ENCODE results near the gene CTDSP2.
"Not testable (repeated sequence)": the region's sequence is repeated elsewhere in the genome, so short reads cannot be mapped to it uniquely, and the experiment has no call there.

CTDSP2 gene

DNA sequence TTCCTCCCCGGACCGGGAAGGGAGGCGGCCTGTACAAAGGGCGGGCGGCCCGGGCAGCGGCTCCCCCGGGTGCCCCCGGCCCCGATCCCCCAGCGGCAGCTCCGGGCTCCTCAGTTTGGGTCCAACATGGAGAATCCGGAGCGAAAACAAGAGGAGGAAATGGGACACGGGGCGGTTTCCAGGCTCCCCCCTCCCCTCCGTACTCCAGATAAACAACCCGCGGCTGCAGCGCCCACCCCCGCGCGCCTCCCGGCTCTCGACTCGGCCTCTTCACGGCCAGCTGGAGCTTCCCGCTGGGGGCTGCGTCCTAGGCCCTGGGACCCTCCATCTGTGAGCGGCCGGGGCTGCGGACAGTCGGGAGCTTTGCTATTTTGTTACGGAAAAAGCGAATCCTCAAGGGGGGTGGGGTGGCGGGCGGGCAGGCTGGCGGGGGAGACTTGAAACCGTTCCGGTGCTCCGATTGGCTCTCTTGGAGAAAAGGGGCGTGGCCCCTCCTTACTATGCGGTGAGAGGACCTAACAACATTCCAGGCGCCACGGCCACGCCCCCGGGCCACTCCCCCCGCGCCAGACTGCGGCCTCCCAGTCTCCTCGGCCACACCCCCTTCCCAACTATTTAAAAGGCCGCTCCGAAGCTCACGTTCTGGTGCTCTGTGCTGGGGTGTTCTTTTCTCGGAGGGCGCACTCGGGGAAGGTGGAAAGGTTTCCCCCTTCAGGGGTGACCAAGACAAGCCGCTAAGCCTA, at the start of gene CTDSP2:
Gene CTDSP2, minus strand, starts transcription at position 153 of the 743 bp plus-strand sequence. CDS start 294 bp downstream, outside the sequence.
- peak; percentile 96 to 98 for DNase-seq

DNA sequence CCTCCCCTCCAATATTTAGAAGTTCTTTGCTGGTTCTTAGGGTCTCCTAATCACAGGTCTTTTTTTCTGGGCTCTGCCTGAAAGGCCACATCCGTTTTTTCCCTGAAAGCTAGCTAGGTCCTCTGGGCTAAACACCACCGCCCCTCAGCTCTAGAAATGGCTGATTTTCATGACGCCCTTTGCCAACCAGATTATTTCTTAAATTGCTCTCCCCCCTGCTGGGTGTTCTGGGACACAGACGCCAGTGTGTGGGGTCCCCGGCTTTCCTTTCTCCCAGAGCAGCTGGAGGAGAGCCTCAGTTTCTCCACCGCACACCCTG, 49.5 kb upstream of the CTDSP2 start:
- DNase-seq = no peak

DNA sequence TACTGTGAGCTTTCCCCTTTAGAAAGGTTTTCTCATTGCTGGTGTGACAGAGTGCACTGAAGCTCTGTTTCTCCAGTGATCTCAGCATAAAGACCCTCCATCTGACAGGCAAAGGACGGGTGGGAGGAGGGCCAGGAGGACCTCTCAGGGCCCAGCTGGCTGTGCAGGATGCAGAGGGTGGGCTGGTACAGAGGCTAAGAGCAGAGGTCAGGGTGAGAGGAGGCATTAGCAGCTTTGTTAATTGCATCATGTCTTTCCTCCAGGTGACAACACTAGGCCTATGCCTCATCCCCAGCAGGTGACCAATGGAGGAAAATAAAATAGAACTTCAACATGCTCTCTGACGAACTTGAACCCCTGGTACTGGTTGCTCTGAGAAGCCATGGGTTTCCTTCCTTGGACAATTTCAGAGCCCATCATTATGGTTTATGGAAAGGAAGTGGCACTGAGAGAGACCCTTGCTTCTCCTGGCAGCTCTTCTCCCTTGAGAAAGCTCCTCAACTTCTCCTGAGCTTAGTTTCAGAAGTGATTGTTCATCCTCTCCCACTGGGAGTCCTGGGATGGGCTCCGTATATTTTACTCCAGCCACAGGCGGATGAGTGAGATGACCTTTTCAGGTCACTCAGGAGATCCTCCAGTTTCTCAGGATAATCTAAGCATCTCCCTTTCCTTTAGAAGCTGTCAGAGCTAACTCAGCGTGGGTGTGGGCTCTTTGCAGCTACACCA, 49.0 kb upstream of the CTDSP2 start:
- DNase-seq = no peak

DNA sequence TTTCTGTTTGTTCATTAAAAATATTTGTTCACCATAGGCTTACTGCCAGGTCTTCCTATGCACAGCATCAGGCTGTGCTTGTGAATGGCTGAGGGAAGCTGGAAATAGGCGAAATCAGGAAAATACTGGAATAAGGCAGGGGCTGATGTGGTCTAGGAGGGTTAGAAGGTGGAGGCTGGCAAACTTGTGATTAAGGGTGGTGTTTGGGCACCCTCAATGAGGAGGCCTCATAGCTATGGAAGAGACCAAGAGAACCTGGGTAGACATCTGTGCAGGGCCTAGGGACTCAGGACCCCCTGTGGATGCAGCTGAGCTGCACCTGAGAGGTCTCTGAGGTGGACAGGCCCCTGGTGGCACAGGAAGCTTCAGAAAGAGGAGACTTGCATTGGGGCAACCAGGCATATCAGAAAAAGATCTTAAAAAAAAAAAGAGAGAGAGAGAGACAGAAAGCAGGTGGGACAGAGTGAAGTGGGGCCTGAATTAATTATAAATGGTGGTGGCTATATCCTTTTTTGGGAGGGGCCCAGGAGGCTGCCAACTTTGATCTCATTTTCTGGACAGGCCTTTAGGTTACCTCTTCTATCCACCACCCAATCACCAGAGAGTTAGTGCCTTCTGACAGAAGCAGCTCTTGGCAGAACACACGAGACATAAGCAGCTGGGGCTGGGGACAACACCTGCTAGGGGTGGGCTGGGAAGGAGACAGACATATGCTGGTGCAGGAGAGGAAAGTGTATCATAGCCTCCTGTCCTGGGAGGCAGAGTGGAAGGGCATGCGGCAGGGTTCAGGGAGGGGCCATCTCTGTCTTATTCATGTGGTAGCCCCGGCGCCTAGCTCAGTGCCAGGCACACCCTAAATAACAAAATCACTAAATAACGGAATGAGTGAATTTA, 48.1 kb upstream of the CTDSP2 start:
- DNase-seq = no peak

DNA sequence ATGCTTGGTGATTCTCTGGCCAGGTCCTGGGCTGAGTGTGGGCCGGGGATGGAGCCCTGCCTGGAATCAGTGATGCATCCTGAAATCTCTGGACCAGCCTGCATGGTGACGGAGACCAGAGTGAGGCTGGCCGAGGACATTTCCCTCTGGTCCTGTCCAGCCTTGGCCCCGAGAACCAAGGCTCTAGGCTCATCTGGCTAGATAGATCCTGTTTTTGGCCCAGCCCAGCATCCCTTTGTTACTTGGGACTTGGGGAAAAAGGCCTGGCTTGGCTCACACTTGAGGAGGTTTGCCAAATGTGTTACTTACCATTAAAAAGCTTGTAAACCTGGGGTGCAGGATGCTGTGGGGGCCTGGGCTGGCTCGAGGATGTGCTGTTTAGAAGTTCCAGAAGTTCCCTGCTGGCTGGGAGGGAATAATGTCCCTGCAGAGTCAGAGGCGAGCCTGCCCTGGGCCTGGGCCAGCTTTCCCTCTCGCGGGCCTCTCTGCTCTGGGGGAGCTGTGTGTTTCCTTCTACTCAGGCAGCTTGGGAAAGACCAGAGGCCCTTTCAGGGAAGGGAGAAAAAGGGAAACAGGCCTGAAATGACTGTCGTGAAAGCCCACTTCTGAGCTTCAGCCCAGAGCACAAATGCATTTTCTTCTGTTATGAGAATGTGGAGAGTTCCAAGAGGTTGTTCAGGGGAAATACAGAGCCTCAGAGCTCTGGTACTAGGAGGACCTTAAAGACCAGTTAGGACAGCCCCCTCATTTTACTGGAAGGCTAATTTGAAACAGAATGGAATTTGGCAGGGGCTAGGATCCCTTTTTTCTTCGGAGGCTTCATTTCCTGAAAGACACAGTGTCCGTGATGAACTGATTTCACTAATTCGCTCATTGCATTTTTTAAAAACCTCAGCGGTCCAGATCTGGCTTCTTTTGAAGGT, 47.2 kb upstream of the CTDSP2 start:
- DNase-seq = no peak

DNA sequence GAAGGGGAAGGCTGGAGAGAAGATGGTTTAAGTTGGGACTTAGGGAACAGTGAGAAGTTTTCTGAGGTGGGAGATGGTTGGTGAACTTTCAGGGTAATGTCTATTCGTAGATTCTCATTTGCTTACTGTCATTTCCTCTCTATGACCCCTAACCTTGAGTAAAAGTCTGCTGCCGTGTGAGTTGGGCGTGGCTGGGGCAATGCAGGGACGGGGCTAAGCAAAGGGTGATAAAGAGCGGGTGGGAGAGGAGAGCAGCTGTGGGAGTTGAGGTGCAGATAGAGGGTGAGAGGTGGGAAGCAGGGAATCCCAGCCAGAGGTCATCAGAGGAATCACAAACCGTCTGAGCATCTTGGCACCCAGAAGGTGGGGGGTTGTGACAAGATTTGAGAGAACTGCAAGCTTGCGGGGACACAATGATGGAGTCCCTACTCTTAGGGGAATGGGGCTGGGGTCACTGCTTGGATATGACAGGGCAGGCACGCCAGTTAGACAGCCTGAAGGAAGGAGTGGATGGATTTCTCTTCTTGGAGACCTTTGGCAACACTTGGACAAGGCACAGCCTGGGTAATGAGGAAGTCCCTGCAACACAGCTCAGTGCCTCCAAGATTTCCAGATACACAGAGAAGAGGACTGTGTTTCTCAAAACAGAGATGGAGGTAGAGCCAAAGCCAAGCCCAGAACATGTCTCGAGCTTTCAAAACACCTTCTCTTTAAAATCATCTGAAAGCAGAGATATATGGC, 45.9 kb upstream of the CTDSP2 start:
- DNase-seq = no peak

- no peak for DNase-seq
Measured at GRCh38 chr12:57891542-57892228, 45.2 kb upstream of the CTDSP2 start.

- no peak for DNase-seq
Measured at GRCh38 chr12:57890191-57891115, 43.9 kb upstream of the CTDSP2 start.

DNA sequence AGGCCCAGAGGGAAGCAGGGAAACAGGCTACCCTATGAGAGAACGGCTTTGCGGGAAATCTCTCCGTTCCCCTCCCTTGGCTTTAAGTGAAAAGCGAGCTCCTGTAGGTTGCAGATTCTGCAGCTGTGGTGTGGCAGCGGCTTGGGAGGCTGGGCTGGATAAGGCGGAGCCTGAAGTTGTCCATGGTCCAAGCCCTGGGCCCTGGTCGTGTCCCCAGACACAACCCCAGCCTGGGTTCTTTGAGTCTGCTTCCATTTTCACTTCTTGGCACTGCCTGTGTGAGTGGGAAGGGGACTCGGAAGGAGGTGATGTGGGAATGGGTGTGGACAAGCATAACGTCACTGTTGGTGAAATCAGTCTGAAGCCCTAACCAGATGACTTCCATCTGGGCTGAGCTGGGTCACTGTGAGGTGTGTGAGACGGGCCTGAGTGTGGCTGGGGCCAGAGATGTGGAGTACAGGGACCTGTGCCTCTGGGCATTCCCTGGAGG, 43.0 kb upstream of the CTDSP2 start:
- no peak for DNase-seq

- no peak for DNase-seq
Measured at GRCh38 chr12:57888409-57889157, 42.1 kb upstream of the CTDSP2 start.

DNA sequence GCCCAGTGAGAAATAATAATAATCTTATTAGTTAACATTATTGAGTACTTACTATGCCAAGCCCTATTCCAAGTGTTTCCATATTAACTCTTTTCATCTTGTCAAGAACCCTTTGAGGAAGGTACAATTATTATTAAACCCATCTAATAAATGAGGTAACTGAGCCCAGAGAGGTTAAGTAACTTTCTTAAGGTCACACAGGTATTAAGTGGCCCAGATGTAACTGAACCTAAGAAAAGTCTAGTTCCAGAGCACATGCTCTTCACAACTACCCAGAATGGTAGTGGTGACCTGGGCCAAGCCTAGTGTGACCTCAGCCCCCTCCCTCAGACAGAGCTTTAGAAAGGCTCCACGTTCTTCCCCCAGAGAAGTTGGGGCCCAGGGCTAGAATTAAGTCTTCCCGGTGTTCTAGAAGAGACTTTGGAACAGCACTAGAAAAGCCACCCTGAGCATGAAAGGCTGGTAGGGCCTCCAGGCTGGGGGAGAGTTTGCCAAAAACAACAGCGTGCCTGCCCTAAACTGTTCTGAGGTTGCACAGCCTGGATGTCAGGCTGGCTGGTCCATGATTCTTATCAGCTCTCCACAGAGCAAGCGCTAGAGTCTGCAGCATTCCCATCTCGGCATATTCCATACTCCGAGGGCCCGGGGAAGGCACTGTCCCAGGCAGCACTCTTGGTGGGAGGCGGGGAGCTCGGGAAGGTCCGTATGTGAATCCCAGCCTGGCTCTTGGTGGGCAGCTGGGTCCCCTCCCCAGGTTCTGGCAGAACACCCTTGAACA, 41.3 kb upstream of the CTDSP2 start:
- no peak for DNase-seq

- DNase-seq = not testable (repeated sequence)
Measured at GRCh38 chr12:57886964-57887363, 40.4 kb upstream of the CTDSP2 start.

GRCh38 chr12:57886542-57886941, 40.0 kb upstream of the CTDSP2 start:
- DNase-seq = no peak

DNA sequence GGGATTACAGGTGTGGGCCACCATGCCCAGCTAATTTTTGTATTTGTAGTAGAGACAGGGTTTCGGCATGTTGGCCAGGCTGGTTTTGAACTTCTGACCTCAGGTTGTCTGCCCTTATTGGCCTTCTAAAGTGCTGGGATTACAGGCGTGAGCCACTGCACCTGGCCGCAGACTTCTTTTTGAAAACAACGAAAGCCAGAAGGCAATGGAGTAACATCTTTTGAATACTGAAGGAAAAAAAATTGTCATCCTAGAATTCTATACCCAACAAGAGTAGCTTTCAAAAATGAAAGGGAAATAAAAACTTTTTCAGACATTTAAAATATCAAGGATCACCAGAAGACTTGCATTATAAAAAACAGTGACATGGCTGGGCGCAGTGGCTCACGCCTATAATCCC, 38.7 kb upstream of the CTDSP2 start:
- DNase-seq = no peak

DNA sequence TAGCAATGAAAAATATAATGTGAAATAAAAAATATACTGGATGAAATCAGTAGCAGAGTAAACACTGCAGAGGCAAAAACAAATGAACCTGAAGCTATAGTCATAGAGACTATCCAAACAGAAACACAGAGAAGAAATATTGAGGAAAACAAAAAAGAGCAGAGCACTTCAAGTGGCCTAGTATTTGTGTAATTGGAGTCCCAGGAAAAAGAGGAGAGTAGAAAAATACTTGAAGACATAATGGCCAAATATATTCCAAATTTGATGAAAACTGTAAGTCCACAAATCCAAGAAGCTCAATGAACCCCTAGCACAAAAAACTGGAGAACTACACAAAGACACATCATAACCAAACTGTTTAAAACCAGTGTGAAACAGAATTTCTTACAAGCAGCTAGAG, 37.2 kb upstream of the CTDSP2 start:
- DNase-seq = no peak

DNA sequence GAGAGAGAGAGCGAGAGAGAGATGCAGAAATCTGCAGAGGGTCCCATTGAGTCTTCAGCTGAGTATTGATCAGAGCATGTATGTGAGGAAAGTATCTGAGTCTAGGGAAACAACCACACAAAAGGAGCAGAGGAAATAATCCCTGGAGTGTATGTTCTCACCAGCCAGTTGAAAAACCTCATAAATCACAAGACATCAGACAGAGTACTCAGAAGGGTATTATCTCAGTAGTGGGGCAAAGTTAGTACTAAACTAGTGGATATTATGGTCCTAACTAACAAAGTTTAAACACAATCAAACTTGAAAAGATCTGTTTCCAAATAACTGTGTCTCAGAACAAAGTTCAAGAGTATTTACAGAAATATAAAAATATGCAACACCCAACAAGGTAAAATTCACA, 36.5 kb upstream of the CTDSP2 start:
- DNase-seq = no peak

GRCh38 chr12:57882575-57882974, 36.0 kb upstream of the CTDSP2 start:
- no peak for DNase-seq

DNA sequence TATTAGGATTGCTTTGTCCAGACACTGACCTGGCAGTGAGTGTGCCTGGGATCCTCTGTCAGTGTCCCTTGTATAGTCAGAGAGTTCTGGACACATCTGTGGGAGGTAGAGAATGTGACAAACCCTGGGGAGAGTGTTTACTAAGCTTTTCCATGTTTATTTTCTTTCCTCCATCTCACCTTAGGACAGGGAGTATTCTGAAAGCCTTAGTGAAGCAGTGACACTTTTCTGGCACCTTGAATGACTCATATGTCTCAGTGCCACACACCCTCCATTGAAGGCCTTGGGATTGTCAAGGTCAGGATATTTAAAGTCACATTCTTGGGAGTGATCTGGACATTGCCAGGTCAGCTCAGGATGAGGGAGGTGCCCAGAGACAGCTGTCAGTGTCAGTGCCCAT, 34.9 kb upstream of the CTDSP2 start:
- no peak for DNase-seq
